HG03457 (cell line): ENCODE results near the gene PGF.

Source experiments
- ATAC-seq: cut with Tn5 transposase; IDR thresholded peaks from one replicate; pipeline ENCODE4 v1.9.1; 2021; ENCODE audit warnings: moderate number of reproducible peaks; ENCODE audit not compliant: unreplicated experiment

Gene PGF

DNA sequence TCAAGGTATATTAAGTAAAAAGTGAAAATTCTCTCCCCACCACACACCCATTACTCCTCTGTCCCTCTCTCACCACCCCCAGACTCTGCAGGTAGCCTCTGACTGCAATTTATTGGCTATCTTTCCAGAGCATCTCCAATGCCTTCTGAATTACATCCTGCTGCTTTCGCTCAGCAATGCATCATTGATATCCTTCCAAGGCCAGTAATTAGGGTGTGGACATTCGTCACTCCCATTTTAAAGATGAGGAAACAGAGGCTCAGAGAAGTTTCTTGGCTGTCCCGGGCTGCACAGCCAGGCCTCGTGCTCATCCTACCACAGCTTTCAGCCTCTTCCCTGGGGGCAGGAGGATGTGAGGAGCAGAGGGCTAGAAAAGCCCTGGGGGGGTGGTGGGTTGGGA, 23.6 kb upstream of the PGF start:
- no peak for ATAC-seq

DNA sequence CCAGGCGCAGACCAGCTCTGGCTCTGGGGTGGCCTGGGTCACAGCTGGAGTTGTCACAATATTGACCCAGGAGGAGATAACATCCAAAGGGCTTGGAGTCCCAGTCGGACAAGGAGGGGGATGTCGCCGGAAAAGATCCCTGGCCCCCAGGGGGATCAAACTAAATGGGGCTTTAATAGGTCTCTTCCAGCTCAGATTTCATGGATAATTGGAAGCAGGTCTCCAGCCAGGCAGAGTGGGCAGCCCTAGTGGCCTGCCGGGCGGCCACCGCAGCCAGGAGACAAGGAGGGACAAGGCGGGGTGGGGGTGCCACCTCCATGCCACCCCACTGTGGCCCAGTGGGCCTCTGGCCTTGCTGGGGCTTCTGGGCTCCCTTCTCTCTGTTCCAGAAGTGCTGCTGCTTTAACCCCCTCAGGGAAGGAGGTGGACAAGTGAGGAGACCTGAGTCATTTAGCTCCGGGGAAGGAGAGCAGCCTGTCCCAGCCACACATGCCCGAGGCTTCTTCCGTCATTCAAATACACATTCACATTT, 23.1 kb upstream of the PGF start:
- ATAC-seq: no peak

DNA sequence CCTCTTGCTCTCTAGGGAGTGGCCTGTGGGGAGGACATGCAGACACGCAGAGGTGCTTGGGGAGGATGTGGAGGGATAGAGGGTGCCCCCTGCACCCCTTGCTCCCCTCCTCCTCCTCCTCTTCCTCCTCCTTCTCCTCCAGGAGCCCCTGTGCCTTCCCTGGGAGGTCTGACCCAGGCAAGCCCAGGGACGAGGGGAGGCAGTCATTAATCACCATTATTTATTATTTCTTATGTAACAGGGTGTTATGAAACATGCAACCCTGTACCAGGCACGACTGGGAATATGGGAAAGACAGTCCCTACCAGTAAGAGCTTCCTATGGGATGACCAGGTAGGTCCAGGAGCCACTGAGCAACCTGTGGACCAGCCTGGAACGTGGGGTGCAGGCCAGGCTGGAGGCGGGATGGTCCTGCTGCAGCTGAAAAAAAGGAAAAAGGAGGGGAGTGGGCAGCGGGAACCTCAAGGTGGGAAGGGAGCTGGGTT, 22.5 kb upstream of the PGF start:
- ATAC-seq: no peak

DNA sequence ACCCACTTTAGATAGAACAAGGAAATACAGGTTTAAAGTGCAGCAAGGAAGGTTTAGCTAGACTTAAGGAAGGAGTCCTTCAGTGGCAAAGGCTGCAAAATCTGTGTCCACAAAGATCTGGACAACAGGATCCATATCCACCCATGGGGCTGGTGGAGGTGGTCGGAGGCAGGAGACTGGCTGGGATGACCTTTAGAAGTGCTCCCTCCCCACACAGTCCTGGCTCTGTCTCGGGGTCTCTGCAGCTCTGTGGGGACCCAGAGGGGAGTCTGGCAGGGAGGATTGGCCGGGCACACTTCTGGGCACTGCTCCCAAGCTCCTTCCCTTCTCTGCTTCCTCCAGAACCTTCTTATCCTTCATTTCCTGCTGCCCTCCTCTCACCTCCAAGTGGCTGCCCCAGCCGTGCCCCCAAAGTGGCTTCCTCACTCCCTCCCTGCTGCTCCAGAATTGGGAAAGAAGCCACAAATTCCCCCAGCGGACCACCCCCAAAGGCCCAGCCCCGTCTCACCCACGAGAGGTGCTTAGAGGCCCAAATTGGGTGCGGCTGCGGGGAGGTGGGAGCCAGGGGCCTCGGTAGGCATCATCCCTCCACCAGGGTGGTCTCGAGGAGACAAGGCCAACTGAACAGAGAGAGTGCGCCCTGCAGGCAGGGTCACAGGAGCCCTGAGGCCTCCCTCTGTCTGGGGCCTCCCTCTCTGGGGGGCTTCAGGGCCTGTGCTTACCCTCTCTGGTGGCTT, 21.9 kb upstream of the PGF start:
- ATAC-seq: no peak

DNA sequence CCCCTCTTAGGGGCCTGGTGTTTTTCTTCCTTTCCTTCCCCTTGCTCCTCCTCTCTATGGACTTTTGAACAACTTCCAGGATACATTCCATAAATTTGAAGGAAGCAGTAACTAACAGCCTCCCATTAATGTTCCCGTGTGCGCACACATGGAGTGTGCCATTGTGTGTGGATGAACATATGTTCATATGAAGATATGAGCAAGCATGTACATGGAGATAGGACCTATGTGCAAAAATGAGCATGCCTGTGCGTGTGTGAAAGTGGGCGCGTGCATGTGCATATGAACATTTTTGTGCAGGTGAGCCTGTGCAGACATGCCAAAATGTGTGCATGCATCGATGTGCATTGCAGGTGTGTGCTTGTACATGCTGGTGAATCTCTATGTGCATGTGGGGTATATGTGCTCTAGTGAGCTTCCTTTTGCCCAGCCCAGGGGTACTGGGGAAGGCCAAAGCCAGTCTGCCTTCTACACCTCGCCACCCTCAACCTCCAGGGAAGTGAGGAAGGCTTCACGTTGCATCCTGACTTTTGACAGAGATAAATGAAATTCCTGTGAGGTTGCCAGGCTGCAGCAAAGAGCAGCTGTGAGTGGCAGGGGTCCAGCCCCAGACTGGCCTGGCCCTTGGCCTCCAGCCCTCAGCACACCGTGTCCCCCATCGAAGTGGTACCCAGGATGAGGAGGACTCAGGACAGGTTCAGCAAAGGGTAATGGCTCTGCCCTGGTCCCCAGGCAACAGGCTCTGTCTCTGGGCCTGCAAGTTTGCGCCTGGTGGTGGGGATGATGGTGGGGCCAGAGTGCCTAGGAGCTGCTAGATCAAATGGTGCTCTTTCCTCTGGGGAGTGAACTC, 21.1 kb upstream of the PGF start:
- ATAC-seq: no peak

DNA sequence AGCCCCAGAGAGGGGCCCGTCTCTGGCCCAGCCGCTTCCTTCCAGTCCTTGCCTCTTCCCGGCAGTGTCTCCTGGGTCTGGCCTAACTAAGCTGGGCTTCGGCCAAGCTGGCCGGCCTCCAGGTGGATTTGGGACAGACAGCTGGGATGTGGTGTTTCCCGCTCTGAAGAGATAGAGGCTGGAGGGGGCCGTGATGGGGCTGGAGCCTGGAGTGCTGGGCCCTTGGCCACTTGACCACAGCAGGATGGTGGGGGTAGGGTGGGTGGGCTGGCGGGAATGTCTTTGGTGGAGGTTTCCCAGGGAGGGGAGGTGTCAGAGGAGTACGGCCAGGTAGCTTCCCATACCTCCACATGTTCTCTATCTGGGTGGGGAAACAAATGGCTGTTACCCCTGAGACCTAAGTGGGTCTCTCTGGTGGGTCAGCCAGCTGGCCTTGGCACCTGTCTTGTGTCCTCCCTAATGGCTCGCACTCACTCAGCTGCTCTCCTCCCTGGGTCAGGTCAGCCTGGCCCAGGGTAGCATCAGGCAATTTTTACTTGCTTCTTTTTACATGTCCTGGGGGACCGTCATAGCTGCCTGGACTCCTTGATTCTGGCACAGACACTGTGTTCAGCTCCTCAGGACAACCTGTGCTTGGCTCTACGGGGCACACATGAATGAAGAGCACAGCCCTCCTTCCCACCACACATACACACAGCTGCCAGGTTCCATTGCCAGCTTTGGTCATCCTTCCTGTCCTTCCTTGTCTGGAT, 19.8 kb upstream of the PGF start:
- ATAC-seq: no peak

DNA sequence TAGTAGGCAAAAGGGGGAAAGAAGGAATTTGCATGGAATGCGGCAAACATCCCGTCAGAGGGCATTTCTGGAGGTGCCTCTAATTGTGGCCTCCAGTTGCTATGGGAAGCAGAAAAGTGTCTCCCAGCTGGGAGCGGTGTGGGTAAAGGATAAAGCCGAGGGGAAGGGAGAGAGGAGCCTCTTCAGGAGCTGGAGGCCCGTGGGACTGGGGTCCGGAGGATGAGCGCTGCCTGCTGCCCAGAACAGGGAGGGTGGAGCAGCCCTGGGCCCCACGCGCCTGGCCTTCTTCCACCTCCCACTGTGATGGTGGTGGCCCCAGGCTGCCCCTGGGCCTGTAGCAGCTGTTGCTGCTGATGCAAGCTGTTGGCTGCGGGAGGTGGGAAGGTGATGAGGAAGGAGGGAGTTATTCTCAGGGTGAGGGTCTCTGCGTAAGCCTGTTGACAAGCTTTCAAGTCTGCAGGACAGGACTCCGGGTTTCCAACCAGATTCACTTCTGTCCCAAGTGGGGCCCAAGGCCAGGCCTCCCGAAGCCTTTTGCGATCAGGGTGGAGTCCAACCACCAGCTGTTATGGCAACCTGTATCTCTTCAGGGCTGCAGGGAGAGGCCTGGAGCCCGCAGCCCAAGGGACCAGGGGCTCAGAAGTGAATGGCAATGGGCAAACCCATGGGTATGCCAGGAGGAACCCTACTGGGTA, 19.1 kb upstream of the PGF start:
- no peak for ATAC-seq

DNA sequence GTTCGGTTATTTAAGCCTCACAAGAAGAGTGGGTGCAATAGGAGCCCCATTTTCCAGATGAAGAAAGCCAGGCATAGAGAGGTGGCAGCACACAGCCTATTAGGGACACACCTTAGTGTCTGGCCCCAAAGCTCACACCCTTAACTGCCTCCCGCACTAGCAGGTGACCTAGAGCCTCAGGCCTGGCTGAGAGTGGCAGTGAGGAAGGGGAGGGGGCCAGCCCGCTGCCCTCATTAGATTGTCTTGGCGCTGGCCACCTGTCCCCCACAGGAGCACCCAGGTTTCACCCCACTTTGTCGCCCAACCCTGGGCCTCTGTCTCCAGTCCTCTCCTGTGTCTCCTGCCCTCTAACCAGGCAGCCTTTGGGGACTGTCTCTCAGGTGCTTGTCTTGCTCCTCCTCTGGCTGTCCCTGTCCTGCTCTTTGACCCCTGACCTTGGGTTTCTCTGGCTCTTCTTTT, 18.5 kb upstream of the PGF start:
- ATAC-seq: no peak

DNA sequence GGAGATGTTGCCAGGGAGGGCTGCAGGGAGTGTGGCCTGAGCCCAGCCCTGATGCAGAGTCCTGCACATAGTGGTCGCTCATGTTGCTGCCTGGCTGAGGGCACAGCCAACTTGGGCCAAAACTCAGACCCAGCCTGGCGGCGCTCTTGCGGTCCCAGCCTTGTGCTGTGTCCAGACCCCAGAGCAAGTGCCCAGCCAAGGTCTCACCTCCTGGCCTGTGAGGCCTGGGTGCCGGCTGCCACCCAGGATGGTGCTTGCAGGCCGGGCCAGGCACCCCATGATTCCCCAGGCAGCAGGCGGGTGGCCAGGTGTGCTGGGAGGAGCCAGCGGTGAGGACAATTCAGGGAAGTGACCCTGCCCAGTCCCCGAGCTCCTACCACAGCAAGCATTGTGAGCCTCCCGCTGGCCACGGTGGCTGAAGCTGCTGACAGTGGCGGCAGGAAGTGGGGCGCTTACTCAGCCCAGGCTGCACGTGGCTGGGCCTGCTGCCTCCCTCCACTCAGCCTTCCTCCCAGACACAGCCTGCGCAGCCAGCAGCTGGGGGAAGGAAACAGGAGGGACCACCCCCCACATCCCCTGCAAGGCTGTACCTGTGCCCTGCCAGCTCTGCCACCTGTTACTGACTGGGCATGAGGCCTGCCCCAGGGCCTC, 17.7 kb upstream of the PGF start:
- ATAC-seq: no peak

DNA sequence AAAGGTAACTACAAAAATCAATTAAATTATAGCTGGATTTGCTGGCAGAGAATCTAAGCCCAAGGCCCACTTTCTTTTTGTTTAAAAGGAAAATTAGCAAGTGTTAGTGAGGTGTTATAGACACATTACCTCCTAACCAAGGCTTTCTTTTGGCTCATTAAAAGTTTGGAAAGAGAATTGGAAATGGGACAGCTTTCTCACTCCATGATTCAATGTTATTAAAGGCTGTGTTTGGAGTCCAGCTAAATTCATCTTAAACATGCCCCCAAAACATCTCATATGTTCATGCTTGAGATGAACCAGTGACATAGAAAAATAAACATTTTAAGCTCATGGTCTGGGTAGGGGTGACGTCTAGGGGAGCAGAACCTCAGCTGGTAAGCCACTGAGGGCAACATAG, 13.4 kb upstream of the PGF start:
- no peak for ATAC-seq

DNA sequence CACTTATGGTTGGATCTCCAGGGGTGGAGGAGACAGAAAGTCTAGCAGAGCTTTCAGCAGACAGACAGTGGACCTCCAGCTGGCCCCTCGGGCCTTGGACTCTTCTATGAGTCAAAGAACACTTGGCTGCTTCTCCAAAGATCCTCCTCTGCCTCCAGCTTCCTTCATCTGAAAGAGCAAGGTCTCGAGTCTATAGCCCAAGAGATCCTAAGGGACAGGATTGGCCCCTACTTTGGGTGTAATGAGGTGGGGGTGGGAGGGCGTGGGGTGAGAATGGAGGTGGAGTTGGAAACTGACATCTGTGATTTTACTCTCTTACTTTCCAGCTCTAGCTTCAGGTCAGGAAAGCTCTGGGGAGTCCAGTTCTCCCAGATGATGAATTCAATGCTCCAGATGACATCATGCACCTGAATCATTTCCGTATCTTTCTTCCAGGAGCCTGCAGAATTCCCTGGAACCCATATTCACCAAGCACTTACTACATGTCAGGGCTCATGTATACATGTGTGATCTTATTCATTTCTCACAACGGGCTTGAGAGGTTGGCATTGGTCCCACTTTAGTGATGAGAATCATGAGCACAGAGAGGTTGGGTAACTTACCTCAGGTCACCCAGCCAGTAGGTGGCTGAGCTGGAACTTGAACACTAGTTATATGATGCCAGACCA, 10.2 kb upstream of the PGF start:
- ATAC-seq: no peak

DNA sequence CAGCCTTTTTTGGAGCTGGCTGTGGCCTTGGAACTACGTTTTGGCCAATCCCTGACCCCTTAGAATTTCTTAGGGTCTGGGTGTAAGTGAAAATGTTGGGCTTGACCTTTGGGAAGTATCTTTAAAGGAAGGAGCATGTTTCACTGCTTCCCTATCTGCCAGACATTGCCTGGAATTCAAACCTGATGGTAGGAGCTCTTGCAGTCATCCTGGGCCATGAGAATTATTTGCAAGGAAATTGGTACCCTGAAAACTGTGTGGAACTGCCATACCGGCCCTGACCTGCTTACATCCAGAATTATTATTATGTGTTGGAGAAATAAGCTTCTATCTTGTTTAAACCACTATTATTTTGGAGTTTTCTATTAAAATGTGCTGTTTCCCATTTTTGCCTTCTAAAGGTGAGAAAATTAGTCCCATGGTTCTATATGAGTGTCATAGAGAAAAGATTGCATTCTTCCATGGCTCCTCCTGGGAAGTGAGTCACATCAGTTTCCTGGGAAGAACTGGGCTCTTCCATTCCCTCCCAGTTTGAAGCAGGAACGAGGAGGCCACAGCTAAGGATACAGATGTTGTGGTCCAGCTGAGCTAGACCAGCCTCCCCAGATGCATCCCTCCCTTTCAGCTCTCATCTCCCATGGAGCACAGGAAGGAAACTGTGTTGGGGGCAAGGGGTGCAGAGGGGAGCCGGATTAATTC, 9.5 kb upstream of the PGF start:
- ATAC-seq: no peak

DNA sequence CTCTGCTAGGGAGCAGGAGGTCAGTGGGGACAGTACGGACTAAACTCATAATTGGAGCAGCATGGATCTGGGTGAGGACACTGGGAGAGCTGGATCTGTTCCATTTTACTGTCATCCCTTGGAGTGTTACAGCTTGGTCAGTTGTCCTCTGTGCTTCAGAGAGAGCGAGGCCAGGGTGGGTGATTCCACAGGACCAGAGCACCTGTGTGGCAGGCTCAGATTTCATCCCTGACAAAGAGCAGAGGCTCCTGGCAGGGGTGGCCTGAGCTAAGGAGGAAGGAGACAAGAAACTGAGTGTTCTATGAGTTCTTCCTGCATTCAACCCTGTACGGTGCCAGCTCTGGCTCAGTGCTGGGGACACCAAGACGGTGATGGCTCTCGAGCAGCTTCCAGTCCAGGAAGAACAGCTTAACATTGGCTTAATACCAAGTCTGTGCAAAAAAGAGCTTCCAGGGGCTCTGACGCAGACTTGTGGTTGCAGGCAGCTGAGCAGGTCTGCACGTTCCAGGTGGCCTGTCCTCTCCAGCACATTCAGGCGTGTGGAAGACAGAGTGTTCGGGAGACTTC, 8.4 kb upstream of the PGF start:
- no peak for ATAC-seq

DNA sequence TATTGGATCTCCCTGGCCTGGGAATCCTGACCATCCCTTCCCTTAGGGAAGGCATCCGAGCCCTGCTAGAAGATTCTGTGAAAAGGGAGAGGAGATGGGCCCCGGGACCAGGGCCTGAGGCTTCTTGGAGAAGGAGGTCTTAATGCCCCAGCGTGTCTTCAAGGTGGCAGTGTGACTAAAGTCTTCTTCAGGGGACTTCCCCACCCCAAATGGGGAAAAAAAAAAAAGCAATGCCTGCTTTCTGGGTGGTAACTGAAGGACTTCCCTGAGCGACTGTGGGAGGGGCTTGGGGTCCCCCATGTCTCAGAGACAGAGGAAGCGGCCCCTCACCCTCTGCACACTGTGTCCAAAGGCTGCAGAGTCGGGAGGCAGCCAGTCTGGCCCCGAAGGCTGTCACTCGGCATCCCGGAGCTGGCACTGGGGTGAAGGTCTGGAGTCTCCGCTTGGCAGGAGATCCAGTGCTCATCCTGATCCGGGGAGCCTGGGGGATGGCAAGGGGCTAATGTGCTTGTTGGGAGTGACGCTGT, 7.8 kb upstream of the PGF start:
- ATAC-seq: no peak

DNA sequence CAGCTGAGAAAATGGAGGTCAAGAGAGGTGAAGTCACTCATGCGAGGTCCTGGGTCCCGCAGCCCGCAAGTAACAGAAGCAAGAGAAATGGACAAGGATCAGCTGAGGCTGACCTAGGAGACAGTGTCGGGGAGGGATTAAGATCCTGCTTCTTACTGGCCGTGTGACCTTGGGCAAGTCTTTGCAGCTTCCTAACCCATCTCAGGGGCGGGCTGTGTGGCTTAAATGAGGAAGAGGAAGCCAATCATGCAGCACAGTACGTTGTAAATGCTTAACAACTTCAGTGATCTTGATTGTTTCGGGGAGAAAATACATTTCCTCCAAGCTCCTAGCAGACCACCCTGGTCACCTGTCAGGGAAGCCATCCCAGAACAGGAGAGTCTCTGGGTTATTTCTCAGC, 7.1 kb upstream of the PGF start:
- ATAC-seq: no peak

DNA sequence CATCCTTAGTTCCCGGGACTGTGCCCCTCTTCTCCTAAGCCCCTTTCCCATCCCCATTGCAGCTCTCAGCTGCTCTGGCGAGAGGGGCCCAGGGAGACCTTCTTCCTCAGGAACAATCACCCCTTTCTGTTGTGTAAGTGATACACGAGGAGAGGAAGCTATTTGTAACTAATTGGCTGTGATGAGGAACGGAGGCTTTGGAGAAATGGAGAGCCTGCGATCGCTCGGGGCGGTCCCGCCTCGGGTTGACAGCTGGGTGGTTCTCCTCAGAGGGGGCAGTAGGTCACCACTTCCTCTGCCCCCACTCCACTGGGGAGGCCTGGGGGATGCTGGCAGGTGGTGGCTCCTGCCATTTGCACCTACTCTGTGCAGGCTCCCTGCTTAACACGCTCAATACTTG, 6.6 kb upstream of the PGF start:
- ATAC-seq: no peak

DNA sequence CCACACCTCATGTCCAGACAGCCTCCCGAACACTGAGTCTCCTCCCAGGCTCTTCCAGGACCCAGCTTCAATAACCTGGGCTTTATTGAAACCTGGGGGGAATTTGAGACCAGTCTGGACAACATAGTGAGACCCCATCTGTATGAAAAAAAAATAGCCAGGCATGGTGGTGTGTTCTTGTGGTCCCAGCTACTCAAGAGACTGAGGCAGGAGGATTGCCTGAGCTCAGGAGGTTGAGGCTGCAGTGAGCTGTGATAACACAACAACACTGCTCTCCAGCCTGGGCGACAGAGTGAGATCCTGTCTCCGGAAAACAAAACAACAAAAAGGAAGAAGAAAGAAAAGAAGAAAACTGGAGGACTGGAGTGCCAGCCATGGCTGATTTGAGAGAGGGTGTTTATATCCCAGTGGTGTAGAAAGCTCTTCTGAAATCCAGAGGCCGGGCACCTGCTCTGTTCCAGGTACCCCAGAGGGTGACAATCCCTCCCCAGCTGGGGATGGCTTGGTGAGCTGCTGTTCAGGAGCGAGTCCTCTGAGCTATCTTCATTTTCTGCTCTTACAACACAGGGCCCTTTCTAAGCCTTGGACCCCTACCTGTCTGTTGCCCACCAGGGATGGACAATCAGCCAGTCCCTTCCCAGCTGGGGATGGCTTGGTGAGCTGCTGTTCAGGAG, 6.0 kb upstream of the PGF start:
- ATAC-seq: no peak

DNA sequence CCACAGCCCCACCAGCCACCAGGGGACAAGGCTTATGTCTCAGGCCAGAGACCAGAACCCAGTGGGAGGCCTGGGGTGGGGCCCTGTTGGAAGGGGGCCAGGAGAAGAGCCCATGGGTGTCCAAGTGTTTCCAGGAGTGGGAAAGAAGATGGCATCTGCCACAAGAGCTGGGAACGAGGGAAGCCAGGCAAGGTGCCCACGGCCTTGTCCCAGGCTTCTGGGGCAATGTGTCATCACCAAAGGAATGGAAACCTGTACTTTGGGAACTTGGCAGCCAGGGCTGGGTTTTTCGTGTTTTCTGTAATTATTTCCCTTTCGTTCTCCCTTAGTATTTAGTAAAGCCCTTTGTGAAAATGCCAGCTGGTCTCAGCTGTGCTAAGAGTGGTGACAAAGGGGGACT, 5.3 kb upstream of the PGF start:
- no peak for ATAC-seq
